Bronchial epithelial cell (primary cell): ENCODE measurements around the gene TPRN. TPM values are rescaled to one million over a fixed set of nuclear protein-coding genes. Genes with fewer than 3 reads are reported as not detected.

Source experiments
- DNase-seq: peaks from one replicate; pipeline ENCODE4 v3.0.0-alpha.2; 2010; ENCODE audit warnings: low read depth
- FAIRE-seq: peaks from 2 replicates; lab custom pipeline; 2011; peaks lifted over from hg19 to GRCh38; lab: Jason Lieb, UNC
- H3K27me3 ChIP-seq: 2 replicates; pipeline ENCODE4 v1.5.1; 2011; ENCODE audit warnings: low read length; ENCODE audit not compliant: control insufficient read depth, insufficient read depth
- H3K36me3 ChIP-seq: 2 replicates; pipeline ENCODE4 v1.5.1; 2011; ENCODE audit warnings: low read length; ENCODE audit not compliant: control insufficient read depth, insufficient read depth
- H3K4me3 ChIP-seq: 2 replicates; pipeline ENCODE4 v1.5.1; 2011; ENCODE audit warnings: mild to moderate bottlenecking, low read depth, low read length, control low read depth
- CTCF ChIP-seq: IDR thresholded peaks from 2 replicates; pipeline ENCODE4 v1.5.1; 2011; ENCODE audit warnings: mild to moderate bottlenecking, moderate library complexity, low read length, control low read depth, inconsistent platforms; ENCODE audit not compliant: insufficient read depth, severe bottlenecking
- total RNA-seq: library from RNA; depleted of rRNA; stranded (reverse); fragments of >200 nt; gene quantifications from 2 replicates; pipeline ENCODE4 v1.2.1, GENCODE V29; 2014

TPRN gene
- total RNA-seq, 1 donor from 2014 or later, result 3.2 TPM

- no peak for TF ChIP-seq CTCF
- FAIRE-seq (no peak), DNase-seq (no peak)
- H3K4me3 ChIP-seq, result peak overlapping the region; percentile 83
- H3K27me3 ChIP-seq, result no peaks in the 10 kb centered on the region
- H3K36me3 ChIP-seq, result peaks cover 3% of the 10 kb centered on the region
These were observed 4.2 kb upstream of the TPRN start for GRCh38 chr9:137204731-137205125.

GRCh38 chr9:137202966-137203365 is 2.4 kb upstream of the TPRN start:
- DNase-seq (no peak), FAIRE-seq (no peak)
- Histone ChIP-seq H3K36me3 (peaks cover 2% of the 10 kb centered on the region), H3K27me3 (no peaks in the 10 kb centered on the region), H3K4me3 (no peak overlapping the region)
- TF ChIP-seq CTCF, result no peak

GRCh38 chr9:137201205-137201868 is 796 bp upstream of the TPRN start:
- H3K27me3 ChIP-seq, result no peaks in the 10 kb centered on the region
- H3K36me3 ChIP-seq, result no peaks in the 10 kb centered on the region
- TF ChIP-seq CTCF, result no peak
- FAIRE-seq, result no peak
- H3K4me3 ChIP-seq, result peak overlapping the region; percentile 58
- DNase-seq, result no peak

GRCh38 chr9:137199411-137200121 is 975 bp downstream of the TPRN start:
- DNase-seq (no peak), FAIRE-seq (no peak)
- H3K27me3 ChIP-seq, result no peaks in the 10 kb centered on the region
- no peaks in the 10 kb centered on the region for H3K36me3 ChIP-seq
- no peak for TF ChIP-seq CTCF
- peak overlapping the region; percentile 33 for H3K4me3 ChIP-seq

- FAIRE-seq, result no peak
- TF ChIP-seq CTCF, result no peak
- Histone ChIP-seq H3K27me3 (no peaks in the 10 kb centered on the region), H3K4me3 (no peak overlapping the region), H3K36me3 (no peaks in the 10 kb centered on the region)
- no peak for DNase-seq
These were observed 1.6 kb downstream of the TPRN start for GRCh38 chr9:137198902-137199283.
